Activated effector memory CD4-positive, alpha-beta T cell treated with Interleukin-2 at 50 U/mL for 16 hours (primary cell): ENCODE measurements around the gene MAP3K4.
"Not testable (repeated sequence)": the region's sequence is repeated elsewhere in the genome, so short reads cannot be mapped to it uniquely, and the experiment has no call there.

ENCODE experiments used
- DNase-seq: peaks from one replicate; pipeline ENCODE4 v3.0.0-alpha.2; 2020

The MAP3K4 gene

DNA sequence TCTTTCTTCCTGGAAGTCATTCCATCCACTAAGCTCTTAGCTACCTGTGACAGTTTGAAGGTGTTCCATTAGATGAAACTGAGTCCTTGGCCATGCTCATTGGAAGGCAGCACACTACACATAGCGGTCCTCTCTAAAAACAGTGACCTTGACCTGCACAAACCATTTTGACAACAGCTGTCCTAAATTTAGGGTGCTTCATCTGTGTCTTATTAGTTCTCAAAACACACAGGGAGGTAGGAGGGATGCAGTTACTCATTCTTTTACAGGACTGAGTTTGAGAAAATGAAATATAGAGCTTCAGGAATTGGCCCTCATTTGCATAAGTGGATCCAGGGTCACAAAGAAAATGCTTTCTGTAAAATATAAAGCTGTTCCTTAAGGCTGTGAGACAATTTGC, 20.4 kb upstream of the MAP3K4 start:
- no peak for DNase-seq

DNA sequence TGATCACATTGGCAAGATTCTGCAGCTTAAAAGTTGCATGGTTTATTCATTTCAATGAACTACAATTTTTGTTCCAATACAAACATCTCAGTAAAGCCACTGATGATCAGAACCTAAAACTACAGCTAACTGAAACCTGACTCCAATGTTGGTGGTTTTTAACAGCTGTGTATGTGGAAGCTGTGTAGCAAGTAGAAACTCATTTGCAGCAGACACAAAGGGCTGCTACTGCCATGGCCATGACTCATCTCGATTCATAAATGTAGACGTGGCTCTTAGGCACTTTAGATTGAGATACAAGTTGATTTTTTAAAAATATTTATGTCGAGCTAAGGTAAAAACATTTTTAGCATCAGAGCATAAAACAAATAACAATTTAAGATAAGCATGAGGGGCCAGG, 19.5 kb upstream of the MAP3K4 start:
- DNase-seq: no peak

- DNase-seq: not testable (repeated sequence)
Observed at GRCh38 chr6:160972594-160972993, 19.0 kb upstream of the MAP3K4 start.

DNA sequence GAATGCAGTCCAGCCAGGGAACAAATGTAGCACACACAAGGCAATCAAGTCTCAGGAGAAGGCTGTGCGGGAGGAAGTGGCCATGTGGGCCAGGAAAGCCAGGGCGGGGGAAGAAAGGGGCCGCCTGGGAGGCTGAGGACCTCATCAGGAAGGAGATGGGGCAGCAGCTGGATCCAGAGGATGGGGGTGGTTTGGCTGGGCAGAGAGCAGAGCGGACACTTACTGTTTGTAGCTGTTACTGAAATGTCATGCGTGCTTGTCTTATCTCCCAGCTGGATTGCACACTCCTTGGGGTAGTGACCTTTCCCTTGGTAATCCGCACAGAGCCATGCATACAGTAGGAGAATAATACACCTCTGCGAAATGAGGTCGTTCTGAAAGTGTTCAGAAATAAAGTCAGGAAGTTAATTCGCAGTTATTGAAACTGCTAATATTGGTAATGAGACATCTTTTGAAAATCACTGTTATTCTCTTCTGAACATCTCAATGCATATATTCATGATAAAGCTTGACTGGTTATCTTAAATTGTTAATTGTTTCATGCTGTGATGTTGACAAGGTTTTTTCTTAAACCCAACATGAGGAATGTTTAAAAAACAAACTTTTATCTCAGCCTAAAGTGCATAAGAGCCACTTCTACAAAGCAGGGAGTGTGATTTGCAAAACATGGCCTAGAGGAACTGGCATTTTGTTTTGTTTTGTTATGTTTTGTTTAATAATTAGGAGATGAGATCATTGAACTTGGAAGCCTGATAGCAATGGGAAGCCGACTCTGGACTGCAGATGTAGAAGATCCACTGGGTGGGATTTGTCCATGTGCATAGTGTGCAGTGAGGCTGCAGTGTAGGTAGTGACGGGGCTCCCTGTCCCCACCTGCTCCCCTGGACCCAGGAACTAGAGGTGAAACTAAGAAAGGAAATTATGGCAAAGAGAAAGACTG, 18.0 kb upstream of the MAP3K4 start:
- no peak for DNase-seq

- no peak for DNase-seq
Observed at GRCh38 chr6:160974304-160974771, 17.2 kb upstream of the MAP3K4 start.

DNA sequence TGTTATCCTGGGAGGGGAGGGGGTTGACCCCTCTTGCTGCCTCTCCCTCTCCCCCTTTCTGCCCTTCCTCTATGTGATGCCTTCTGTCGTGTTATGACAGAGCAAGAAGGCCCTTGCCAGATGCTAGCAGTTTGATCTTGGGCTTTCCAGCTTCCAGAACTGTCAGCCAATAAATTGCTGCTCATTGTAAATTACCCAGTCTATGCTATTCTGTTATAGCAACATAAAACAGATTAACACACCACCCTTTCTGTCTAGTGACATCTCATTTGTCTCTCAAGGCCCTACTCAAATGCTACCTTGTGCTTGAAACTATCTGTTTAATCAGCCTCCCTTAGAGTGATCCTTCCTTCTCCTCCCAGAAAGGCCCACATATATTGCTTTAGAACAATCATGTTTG, 16.4 kb upstream of the MAP3K4 start:
- no peak for DNase-seq

GRCh38 chr6:160975961-160976360, 15.6 kb upstream of the MAP3K4 start:
- not testable (repeated sequence) for DNase-seq

GRCh38 chr6:160978141-160978901, 13.2 kb upstream of the MAP3K4 start:
- DNase-seq: no peak

DNA sequence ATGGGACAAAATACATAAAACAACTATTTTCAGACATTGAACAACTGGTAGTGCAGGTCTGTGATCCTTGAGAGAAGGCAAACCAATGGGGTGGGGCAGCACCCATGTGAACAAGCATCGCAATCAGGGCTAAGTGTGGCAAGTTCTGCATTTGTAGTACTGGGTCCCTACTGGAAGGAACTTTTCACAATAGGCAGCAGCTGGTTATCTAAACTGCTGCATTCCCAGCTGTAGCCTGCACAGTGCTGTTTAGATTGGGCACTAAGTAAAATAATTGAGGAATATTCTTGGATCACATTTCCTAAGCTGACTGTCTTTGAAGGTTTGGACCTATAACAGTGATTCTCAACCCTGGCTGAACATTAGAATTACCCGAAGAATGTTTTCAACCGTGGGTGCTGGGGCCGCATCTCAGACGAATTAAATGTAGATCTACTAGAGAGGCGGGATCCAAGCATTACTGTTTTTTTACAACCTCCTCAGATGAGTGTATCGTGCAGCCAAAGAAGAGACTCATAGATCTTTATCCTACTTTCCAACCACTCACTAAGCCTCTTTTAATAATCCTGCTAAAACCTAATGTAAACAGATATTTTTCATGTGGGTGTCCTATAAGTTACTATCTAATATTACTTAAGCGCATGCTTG, 12.4 kb upstream of the MAP3K4 start:
- no peak for DNase-seq

GRCh38 chr6:160983377-160983948, 8.1 kb upstream of the MAP3K4 start:
- not testable (repeated sequence) for DNase-seq

DNA sequence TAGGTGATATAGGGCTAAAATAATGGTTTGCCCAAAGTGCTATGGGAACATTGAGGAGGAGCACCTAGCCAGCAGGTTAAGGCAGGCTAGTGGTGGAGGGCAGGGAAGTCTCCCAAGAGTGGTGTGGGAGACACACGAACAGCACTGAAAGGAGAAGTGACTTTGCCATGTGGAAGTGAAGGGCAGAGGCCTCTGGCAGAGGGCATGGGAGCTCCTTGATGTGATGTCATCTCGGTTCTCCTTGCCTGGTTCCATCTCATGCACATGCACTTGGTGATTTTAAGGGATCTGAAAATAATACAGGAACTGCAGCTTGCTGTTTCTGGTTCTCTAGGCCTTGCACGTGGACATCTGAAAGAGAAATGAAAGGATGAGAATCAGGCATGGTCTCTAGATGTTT, 4.7 kb upstream of the MAP3K4 start:
- DNase-seq: no peak

DNA sequence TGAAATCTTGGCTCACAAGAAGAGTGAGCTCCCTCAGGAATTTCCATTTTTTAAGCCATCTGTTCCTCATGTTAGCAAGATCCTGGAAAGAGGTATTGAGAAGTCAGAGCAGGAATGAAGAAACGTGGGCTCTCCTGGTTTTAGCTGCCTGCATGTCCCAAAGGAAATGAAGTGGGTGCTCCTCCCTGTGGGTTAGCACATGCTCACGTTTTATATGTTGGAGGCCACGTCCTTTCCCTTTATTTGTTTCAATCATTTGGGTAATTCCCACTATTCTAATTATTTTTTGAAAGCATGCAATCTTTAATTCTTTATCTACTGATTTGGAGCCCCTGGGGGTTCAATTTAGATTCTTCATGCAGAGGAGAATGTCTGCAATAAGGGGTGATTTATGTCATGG, 4.3 kb upstream of the MAP3K4 start:
- no peak for DNase-seq

- DNase-seq: no peak
Observed at GRCh38 chr6:160990847-160991405, 643 bp upstream of the MAP3K4 start.

DNA sequence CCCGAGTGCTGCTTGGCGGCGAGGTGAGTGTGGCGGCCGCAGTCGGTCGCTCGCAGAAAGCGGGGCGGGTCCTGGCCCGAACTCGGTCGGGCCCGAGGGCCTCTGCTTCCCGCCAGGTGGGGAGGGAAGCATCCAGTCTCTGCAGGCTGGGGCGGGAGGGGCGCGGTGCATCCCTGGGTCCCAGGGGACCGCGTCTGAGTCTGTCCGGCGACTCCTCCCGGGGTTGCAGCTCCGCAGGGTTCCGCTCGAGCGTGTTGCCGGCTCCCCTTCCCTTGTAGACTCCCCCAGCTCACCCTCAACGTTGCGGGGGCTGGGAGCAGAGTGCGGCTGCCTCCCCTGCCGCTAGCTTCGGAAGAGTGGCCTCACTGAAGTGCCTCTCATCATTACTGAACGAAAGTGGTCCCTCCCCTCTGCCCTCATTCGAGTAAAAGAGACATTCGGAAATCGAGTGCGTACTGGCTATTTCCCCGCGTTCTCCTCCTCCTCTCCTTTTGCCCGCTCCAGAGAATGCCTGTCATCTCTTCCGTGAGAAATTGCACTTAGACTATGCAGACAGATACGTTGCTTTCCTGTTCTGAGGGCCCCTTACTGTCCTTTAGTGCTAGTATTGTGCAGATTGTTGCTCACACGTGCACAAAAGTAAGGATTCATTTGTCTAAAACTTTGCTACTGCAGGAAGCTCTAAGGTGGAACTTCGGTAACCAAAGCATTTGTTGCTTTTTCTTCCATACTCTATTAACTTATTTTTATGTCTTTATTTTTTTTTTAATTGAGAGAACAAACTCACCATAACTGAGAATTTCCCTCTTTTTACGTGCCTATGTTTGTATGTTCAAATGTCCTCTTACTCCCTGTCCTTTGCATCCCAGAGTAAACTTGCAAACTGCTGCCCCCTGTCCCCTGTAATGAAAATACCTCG, 751 bp downstream of the MAP3K4 start:
- DNase-seq: no peak

DNA sequence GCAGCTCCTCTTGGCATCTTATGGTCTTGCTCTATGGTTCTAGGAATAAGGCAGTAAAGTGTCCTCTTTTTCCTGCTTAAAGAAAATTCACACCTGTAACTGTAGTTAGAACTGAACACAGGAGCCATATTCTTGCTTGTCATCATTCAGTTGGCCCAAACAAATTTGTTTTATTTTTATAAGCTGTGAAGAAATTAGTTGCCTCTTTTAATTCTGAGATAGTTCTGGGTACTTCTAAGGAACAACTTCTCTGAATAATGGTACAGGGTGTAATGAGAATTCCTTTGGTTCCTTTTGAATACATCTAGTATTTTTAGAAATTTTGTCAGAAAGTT, 1.4 kb downstream of the MAP3K4 start:
- DNase-seq: no peak

DNA sequence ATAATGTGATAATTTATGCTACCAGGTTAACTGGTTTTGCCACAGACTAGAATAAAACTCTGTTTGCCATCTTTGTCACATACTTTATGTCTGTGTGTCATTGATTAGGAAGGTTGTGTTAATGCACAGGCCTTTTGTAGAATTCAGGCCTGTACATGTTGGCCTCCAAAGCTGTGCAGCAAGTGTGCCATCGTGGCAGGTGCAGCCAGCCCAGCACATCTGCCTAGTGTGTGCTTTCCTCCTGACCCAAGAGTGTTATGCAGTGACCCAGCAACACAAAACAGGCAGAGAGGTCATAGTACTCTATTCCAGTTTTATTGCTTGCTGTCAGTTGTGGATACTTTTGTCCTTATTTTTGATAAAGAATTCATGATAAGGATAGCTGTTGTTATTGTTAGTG, 3.7 kb downstream of the MAP3K4 start:
- no peak for DNase-seq

DNA sequence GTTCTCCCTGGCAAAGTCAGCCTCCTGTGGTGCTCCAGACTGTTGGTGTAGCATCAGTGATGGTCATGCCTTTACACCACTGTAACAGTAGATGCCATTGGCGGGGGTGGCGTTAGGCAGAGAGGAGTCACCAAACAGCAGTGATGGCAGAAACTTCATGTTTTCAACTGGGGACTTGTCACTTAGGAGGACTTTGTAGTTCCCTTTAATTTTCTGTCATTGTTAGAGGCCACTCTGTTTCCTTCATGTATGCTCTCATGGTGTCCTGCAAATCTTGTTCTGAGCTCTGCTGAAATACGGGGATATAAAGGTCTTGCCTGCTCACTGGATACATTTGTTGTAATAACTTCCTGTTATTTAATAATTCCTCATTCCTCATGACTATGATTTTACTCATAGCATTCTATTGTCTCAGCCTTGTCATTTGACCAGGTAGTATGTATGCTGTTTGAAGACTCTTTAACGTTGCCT, 4.6 kb downstream of the MAP3K4 start:
- no peak for DNase-seq

DNA sequence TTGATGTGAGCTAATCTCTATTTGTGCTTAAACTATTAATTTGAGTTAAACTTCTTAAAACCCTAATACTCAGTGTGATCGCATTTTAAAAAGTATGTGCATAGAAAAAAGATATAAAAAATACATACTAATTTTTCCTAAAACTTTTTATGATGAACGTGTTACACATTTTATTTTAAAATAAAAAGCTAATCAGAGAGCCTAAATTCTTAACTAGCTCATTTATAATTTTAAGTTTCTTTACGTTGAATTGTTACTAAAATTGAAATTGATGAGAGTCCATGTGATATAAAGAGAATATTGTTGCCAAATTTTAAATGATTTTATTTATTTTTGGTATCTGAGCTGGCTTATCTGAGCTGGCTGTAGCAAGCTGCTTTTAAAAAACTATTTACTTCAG, 6.6 kb downstream of the MAP3K4 start:
- no peak for DNase-seq

GRCh38 chr6:160998766-160999165, 7.2 kb downstream of the MAP3K4 start:
- no peak for DNase-seq

DNA sequence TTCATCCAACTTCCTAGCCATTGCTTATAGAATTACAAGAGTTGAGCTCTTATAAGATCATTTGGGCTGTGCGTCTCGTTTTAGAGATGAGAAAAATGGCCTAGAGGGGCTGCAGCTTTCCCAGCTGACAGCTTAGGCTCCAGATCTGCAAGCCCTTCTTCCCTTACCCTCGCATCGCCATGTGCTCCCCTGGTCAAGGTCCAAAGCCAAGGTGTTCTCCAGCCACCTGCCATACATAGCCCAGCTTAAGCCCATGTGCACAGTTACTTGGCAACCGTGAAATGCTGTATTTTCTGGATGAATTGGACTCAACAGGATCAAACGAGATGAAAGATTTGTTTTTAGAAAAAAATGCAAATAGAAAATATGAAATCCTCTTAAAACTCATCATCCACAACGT, 7.9 kb downstream of the MAP3K4 start:
- no peak for DNase-seq

- no peak for DNase-seq
Observed at GRCh38 chr6:161000632-161001031, 9.1 kb downstream of the MAP3K4 start.

- no peak for DNase-seq
Observed at GRCh38 chr6:161001421-161001820, 9.9 kb downstream of the MAP3K4 start.
